ENCODE data around the gene MFSD11.
"Not testable (repeated sequence)": the region's sequence is repeated elsewhere in the genome, so short reads cannot be mapped to it uniquely, and the experiment has no call there.

Gene MFSD11

DNA sequence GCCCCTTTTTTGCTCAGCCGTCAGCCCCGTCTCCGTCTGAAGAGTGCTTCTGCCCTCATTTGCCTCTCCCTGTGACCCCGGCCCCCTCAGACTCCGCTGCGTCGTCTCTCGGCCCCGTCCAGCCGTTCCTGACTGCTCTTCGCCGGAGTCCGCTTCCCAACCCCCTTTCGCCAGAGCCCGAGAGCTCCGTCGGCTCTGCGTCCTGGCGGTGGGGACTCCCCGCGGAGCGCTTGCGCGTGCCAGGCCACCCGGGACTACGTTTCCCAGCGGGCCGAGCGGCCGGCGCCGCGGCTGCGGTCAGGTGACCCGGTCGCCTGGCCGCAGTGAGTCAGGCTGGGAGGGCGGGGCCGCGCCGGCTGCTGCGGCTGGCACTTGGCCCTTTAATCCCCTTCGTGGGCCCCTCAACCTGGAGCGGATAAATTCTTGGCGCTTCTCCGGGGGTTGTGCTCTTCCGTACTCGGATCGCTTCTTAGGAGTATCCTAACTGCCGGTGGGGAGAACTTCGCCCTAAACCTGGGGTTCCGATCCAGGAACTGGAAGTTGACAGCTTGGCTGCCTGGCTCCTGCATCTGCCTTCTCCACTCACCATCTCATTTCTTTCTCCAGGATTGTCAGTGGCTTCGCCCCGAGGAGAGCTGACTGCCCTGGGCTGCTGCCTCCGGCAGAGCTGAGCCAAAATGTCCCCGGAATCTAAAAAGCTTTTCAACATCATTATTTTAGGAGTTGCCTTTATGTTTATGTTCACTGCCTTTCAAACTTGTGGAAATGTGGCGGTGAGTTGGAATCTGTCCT lies at the start of gene MFSD11:
TSS of gene MFSD11 (plus strand) at position 444 of the 792 bp plus-strand sequence. CDS start at position 678, 234 bp downstream.
- TF ChIP-seq ZNF274 (IDR thresholded peaks at IDR 0.05; ENCODE audit: low read depth, low read length), result no peak
- peak within 1 kb of the TSS; percentile 99 for H3K4me3 ChIP-seq (ENCODE audit: low read length)

DNA sequence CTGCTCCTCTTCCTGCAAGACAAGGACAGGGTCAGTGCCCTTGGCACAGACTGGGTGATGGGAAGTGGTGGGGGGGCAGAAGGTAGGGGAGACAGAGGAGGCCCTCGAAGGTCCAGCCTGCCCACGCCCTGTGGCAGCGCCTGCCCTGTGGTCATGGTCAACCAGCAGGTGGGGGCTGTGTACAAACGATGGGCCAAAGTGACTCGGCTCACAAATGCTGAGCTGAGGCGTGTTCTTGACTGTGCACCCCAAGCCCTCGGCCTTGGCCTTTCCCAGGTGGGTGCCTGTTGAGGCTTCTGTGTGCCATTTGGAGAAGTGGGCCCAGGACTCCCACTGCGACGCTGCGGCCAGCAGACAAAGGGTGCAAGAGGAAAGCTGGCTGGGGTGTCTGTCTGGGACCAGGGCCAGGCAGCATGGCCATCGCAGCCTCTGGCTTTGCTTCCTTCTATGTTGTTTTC lies 49.7 kb upstream of the MFSD11 start:
- no peak overlapping the region for H3K4me3 ChIP-seq (ENCODE audit: low read length)
- TF ChIP-seq ZNF274 (IDR thresholded peaks at IDR 0.05; ENCODE audit: low read depth, low read length), result no peak

DNA sequence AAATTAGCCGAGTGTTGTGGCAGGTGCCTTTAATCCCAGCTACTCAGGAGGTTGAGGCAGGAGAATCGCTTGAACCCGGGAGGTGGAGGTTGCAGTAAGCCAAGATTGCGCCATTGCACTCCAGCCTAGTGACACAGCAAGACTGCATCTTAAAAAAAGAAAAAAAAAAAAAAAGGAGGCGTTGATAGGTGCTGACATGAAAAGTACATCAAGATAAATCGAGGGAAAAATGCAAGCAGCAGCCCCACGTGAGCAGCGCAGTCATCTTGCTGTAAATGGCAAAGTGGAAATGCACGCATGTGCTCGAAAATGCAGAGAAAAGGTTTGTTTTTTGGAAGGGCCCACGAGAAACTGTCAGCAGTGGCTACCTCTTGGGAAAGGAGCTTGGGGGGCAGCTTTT lies 48.1 kb upstream of the MFSD11 start:
- no peak for TF ChIP-seq ZNF274 (IDR thresholded peaks at IDR 0.05; ENCODE audit: low read depth, low read length)
- no peak overlapping the region for H3K4me3 ChIP-seq (ENCODE audit: low read length)

DNA sequence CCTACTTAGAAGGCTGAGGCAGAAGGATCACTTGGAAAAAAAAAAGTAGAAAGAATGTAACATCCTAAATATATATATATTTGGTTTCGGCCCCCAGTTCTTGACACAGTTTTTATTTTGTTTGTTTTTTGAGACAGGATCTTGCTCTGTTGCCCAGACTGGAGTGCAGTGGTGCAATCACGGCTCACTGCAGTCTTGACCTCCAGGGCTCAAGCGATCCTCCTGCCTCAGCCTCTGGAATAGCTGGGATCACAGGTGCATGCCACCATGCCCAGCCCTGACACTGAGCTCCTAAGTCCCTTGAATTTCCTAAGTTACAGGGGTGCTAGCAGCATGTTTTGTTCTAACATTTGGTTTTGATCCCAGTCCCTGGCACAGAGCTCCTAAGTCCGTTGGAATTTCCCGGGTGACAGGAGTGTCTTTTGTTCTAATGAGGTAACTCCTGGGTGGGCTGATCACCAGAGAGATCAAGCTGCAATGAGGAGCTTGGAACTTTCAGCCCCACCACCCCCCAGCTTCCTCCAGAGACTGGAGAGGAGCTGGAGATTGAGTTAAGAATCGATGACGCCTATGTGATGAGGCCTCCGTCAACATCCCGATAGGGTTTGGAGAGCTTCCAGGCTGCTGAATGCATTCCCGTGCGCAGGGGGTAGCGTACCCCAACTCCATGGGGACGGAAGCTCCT lies 47.2 kb upstream of the MFSD11 start:
- no peak overlapping the region for H3K4me3 ChIP-seq (ENCODE audit: low read length)
- no peak for TF ChIP-seq ZNF274 (IDR thresholded peaks at IDR 0.05; ENCODE audit: low read depth, low read length)

DNA sequence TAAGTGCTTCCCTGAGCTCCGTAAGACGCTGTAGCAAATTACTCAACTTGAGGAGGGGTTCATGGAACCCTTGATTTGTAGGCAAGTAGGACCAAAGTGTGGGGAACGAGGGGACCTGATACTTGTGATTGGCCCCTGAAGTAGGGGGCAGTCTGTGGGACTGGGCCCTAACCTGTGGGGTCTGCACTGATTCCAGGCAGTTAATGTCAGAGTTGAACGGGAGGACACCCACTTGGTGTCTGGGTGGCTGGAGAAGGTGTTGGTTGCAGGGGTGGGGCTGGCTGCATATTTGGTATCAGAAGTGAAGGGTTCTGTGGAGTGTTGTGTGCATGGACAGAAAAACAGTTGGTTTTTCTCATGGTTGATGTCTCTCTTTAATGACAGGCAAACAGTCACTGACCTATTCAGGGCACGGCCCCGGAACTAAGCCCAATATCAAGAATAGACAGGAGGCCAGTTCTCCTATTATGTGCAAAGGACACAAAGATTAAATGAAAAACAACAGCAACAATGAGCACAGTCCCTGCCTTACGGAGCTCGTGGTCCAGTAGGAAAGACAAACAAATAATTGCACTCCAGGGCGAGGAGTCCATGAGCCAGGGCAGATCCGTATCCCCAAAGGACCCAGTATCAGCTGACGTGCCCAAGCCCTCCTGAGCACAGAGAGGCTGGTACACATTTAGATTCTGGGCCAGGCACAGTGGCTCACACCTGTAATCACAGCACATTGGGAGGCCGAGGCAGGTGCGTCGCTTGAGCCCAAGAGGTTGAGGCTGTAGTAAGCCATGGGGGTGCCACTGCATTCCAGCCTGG lies 46.3 kb upstream of the MFSD11 start:
- no peak for TF ChIP-seq ZNF274 (IDR thresholded peaks at IDR 0.05; ENCODE audit: low read depth, low read length)
- no peak overlapping the region for H3K4me3 ChIP-seq (ENCODE audit: low read length)

DNA sequence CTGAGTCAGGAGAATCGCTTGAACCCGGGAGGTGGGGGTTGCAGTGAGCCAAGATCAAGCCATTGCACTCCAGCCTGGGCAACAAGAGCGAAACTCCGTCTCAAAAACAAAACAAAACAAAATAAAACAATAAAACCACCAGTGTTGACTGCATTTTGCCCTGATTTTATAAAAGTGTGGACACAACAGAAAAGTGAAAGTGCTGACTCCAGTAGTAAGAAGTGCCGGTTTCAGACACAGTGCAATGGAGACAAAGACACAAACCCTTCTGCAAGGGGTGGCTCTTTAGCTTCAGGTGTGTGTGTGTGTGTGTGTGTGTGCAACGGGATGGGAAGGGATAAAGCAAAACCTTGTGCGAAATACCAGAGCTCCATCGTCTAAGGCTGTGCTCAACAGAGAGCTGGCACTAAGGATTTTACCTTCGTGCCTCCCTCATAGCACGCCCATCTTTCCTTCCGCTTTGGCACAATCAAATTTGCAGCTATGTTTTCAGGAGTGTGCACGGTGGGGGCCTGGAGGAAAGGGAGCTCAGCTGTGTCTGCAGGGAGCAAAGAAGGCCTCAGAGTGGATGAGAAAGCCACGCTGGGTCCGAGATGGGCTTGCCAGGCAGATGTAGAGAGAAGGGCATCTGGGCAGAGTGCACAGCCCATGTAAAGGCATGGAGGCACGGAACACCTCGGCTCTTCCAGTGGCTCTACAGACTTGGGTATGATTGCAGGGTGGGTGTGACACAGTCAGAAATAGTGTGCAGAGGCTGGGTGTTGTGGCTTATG lies 42.7 kb upstream of the MFSD11 start:
- TF ChIP-seq ZNF274 (IDR thresholded peaks at IDR 0.05; ENCODE audit: low read depth, low read length), result no peak
- H3K4me3 ChIP-seq (ENCODE audit: low read length), result no peak overlapping the region

DNA sequence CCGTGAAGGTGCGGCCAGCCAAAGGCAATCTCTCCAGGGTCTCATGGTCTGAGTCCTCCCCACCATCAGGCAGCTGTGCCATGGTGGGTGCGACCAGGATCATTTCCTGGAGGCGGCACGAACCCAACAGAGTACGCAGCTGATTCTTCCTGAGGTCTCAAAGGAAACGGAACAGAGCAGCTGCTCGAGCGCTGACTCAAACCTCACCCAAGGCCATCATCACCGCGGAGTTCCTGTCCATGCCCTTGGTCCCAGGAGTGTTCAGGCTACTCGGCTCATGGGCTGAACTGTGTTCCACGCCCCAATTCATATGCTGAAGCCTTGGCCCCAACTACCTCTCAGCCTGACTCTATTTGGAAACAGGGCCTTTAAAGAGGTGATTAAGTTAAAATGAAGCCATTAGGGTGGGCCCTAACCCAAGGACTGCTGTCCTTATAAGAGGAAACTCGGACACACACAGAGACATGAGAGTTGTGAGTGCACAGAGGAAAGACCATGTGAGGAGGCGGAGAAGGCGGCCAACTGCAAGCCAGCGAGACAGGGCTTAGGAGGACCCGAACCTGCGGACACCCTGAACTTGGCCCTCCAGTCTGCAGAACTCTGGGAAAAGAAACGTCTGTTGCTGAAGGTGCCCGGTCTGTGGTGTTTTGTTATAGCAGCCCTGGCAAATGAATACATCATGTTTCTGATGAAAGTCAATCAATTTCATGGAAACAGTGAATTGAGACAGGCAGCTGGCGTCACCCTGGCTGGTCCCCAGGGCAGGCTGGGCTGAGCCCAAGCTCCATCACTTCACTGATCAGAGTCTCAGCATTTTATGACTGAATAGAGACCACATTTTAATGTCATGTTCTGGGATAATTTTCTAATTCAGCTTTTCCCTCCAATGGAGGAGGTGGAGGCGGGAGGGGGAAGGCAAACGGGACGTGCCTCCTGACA lies 40.9 kb upstream of the MFSD11 start:
- no peak for TF ChIP-seq ZNF274 (IDR thresholded peaks at IDR 0.05; ENCODE audit: low read depth, low read length)

DNA sequence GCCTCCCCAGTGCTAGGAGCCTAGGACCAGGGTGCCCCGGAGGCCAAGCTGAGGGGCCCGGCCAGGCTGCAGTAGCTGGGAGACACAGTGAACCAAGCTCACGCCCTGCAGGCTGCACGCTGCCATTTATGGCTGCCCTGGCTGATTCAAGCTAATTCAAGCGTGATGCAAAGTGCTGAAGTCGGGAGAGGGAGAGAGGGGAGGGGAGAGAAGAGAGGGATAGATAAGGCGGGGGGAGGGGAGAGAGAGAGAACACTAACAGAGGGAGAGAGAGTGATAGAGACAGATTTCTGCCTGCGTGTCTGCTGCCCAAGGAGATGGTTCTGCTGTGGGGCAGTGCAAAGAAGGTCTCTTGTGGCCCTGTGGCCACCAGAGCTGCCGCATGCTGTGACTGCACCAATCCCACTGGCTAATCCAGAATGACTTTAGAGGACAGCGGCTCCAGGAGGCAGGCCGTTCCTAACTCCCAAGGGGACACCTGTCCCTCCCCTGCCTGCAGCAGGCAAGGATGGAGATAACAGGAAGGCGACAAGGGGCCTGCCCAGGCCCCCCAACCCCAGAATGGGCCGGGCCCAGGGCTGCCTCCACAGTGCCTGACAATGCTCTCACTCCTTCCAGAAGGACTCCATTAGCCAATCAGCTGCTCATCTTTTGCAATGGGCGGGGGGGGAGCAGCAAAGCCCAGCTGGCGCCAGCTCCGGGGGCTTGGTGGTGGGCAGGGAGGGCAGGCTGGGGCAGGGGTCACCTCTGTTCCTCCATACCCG lies 40.0 kb upstream of the MFSD11 start:
- no peak for TF ChIP-seq ZNF274 (IDR thresholded peaks at IDR 0.05; ENCODE audit: low read depth, low read length)
- H3K4me3 ChIP-seq (ENCODE audit: low read length), result no peak overlapping the region

More for the DNA sequence above, 40.9 kb upstream of the MFSD11 start:
- H3K4me3 ChIP-seq (ENCODE audit: low read length), result no peak overlapping the region

DNA sequence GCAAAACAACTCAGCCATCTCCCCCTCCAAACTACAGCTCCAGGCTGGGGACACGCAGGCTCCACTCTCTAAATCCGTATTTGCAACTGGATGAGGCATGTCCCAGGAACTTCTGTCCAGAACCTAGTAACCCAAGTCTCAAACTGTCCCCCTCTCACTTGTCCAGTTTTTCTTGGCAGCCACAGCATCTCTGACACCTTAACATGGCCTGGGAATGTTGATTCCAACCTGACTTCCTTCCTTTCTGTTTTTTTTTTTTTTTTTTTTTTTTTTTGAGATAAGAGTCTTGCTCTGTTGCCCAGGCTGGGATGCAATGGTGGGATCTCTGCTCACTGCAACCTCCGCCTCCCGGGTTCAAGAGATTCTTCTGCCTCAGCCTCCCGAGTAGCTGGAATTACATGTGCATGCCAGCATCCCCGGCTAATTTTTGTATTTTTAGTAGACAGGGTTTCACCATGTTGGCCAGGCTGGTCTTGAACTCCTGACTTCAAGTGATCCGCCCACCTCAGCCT lies 39.4 kb upstream of the MFSD11 start:
- H3K4me3 ChIP-seq (ENCODE audit: low read length), result not testable (repeated sequence)

DNA sequence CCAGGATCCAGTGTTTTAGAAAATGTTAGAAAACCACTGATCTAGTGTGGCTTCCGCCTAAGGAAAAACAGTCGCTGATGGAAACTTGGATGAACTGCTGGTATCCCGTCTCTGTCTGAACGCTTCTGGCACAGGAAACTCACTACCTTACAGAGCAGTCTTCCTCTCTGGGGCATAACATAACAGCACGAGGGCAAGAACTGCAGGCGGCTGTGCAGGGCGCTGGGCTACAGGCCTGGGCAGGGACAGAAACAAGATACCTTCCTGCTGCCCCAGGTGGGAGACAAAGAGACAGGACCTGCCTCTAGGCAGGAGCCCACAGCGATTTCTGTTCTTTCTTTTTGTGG lies 37.7 kb upstream of the MFSD11 start:
- no peak overlapping the region for H3K4me3 ChIP-seq (ENCODE audit: low read length)

DNA sequence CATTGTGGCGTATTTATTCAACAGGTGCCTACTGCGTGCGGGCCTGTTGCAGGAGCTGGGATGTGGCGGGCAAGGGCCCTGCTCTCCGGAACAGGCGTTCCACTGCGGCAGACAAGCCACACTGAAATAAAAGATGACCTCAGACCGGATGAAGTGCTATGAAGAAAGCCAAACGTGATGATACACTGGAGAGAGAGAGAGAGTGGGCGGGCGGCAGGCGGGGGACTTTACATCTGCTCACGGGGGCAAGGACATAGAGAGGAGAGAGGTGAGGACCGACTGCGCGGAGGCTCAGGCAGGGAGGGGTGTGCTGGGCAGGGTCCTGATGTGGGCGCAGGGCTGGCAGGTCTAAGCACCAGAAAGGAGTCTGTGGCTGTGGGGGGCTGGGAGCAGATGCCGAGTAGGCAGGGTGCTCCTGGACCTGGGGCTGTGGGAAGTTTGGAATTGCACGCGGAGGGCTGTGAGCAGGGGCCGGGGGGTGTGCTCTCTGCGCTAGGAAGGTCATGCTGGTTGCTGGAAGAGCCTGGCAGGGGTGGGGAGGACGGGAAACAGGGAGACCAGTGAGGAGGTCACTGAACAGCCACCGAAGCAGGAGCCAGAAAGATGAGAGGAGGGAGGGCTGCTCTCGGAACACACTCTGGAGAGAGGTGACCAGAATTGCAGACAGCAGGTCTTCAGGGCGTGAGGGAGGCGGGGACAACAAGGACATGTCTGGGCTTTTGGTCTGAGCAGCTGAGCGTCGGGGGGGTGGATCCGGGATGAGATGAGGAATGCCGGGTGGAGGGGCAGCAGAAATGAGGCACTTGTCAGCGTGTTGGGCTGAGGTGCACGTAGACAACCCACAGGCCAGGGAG lies 37.1 kb upstream of the MFSD11 start:
- no peak overlapping the region for H3K4me3 ChIP-seq (ENCODE audit: low read length)
- no peak for TF ChIP-seq ZNF274 (IDR thresholded peaks at IDR 0.05; ENCODE audit: low read depth, low read length)

More for the DNA sequence above, 37.7 kb upstream of the MFSD11 start:
- TF ChIP-seq ZNF274 (IDR thresholded peaks at IDR 0.05; ENCODE audit: low read depth, low read length), result no peak

Measured in GM08714 (cell line).